Measurements from ENCODE around the gene CFAP161.

The CFAP161 gene

DNA sequence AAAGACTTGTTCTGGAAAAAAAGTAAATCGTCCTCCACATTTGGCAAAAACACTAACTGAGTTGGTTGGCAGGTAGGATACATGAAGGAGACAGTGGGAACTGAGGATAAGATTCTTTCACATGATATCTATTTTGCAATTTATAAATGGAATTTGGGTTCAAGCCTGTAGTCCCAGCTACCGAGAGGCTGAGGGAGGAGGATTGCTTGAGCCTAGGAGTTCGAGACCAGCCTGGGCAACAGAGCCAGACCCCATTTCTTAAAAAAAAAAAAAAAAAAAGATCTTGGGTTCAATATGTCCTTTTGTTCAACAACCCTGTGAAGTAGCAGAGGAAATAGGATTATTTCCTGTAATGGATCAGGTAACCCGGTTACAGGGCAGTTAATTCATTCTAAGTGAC is 35.7 kb upstream of the CFAP161 start:
- H3K9me3 Mint-ChIP-seq = no peaks in the 10 kb centered on the region

DNA sequence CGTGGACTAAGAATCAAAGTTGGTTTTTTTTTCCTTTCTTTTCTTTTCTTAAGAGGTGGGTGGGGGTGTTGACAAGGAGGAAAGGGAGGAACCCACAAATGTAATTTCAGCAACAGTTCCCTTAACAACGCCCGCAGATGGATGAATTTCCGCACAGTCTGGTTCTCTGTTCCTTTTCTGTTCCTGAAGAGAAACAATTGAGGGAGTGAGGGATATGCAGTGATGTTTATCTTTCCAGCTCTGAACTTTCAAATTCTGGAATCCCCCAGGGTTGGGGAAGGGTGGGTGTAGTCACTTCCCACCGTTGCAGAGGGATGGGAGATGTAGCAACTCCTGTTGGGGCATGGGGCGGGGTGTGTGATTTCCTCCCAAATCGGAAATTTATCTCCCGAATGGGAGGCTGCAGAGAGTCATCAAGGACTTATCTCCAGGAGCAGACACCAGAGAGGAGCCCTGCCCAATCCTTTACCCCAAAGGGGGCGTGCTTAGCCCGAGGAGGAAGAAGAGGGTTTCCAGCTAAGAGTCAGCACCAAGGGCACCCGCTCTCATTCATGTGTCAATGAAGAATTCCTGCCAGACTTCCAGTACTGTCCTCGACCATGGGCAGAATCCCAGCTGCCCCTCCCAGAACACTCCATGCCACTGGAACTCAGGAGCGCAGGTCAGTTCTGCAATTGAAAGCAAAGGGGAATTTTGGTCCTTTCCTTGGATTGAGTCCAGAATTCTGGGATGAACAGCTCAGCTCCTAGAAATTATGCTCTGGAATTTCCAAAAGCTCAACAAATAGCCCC is 35.0 kb upstream of the CFAP161 start:
- H3K27ac Mint-ChIP-seq = no peak overlapping the region
- no peaks in the 10 kb centered on the region for H3K36me3 Mint-ChIP-seq
- H3K4me3 Mint-ChIP-seq = no peak overlapping the region
- H3K4me1 Mint-ChIP-seq = no peaks in the 10 kb centered on the region
- no peak for ATAC-seq
- H3K27me3 Mint-ChIP-seq = peaks cover 88% of the 10 kb centered on the region
- H3K9me3 Mint-ChIP-seq = no peaks in the 10 kb centered on the region

More for the DNA sequence above, 35.7 kb upstream of the CFAP161 start:
- H3K27me3 Mint-ChIP-seq = peaks cover 88% of the 10 kb centered on the region
- H3K4me1 Mint-ChIP-seq = no peaks in the 10 kb centered on the region
- H3K36me3 Mint-ChIP-seq = no peaks in the 10 kb centered on the region
- no peak overlapping the region for H3K27ac Mint-ChIP-seq
- no peak overlapping the region for H3K4me3 Mint-ChIP-seq
- ATAC-seq = no peak

- H3K4me3 Mint-ChIP-seq = no peak overlapping the region
- H3K27ac Mint-ChIP-seq = no peak overlapping the region
- peaks cover 84% of the 10 kb centered on the region for H3K27me3 Mint-ChIP-seq
- peaks cover 6% of the 10 kb centered on the region for H3K4me1 Mint-ChIP-seq
- no peak for ATAC-seq
- no peaks in the 10 kb centered on the region for H3K9me3 Mint-ChIP-seq
- no peaks in the 10 kb centered on the region for H3K36me3 Mint-ChIP-seq
Measured at GRCh38 chr15:81101894-81102815, 31.9 kb upstream of the CFAP161 start.

DNA sequence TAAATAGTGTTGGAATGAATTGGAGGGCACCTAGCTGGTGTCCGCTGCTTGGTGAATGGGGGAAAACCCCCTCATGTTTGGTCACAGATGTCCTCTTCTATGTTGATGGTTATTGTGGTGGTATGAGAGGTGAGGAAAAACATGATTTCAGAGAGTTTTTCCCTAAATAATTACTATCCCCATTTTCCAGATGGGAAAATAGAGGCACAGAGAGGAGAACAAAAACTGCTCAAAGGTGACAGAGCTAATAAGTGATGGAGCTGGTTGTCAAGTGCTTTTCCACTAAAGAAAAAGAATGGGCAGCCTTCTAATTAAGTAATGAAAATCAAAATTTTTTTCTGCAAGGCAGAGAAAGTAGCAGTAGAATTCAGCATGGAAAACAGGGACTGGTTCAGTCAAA is 30.2 kb upstream of the CFAP161 start:
- Mint-ChIP-seq H3K4me3 (no peak overlapping the region), H3K27ac (no peak overlapping the region), H3K36me3 (no peaks in the 10 kb centered on the region), H3K27me3 (peaks cover 67% of the 10 kb centered on the region), H3K9me3 (no peaks in the 10 kb centered on the region), H3K4me1 (peaks cover 6% of the 10 kb centered on the region)
- no peak for ATAC-seq

- peaks cover 53% of the 10 kb centered on the region for H3K27me3 Mint-ChIP-seq
- ATAC-seq = no peak
- H3K4me1 Mint-ChIP-seq = peaks cover 6% of the 10 kb centered on the region
- no peaks in the 10 kb centered on the region for H3K9me3 Mint-ChIP-seq
- H3K36me3 Mint-ChIP-seq = no peaks in the 10 kb centered on the region
- H3K4me3 Mint-ChIP-seq = no peak overlapping the region
- H3K27ac Mint-ChIP-seq = no peak overlapping the region
Measured at GRCh38 chr15:81105545-81105944, 28.5 kb upstream of the CFAP161 start.

GRCh38 chr15:81106560-81106959 is 27.5 kb upstream of the CFAP161 start:
- Mint-ChIP-seq H3K4me1 (peaks cover 12% of the 10 kb centered on the region), H3K27me3 (peaks cover 46% of the 10 kb centered on the region), H3K27ac (no peak overlapping the region), H3K9me3 (no peaks in the 10 kb centered on the region), H3K36me3 (no peaks in the 10 kb centered on the region), H3K4me3 (no peak overlapping the region)
- ATAC-seq = no peak

DNA sequence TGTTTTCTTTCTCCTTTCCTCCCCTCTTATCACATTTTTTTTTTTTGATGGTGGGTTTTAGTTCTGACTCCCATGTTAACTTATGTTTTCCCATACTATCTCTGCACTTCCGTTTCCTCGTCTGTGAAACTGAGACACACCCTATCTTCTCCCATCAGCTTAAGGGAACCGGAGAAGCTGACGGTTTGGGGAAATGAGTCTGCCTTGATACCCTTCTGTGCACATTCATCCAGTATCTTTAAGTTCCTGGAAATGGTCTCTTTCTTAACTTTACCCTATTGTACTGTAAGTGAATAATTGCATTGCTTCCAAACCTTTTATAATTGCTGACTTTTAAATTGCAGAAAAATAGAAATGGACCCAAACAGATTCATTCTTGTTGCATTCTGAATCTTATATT is 26.2 kb upstream of the CFAP161 start:
- H3K27me3 Mint-ChIP-seq = peaks cover 33% of the 10 kb centered on the region
- no peak overlapping the region for H3K4me3 Mint-ChIP-seq
- no peaks in the 10 kb centered on the region for H3K9me3 Mint-ChIP-seq
- H3K27ac Mint-ChIP-seq = no peak overlapping the region
- H3K36me3 Mint-ChIP-seq = no peaks in the 10 kb centered on the region
- ATAC-seq = no peak
- H3K4me1 Mint-ChIP-seq = peaks cover 15% of the 10 kb centered on the region

DNA sequence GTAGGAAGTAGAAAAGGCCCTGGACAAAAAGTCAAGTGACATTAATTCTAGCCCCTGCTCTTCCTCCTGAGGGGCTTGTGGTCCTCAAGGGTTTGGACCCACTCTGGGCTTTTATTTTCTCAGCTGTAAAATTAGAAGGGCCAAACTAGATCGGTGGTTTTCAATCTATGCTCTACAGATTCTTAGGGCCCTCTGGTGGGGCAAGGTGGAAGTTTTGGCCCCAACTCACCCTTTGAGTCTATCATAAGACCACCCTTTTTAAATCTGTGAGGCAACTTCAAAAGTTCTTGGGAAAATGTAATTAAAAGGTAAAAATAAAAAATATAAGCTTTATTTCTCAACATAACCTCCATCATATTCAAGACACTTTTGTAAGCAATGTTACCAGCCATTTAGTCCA is 25.6 kb upstream of the CFAP161 start:
- Mint-ChIP-seq H3K36me3 (no peaks in the 10 kb centered on the region), H3K27ac (no peak overlapping the region), H3K4me3 (no peak overlapping the region), H3K9me3 (no peaks in the 10 kb centered on the region), H3K4me1 (peaks cover 15% of the 10 kb centered on the region), H3K27me3 (peaks cover 28% of the 10 kb centered on the region)
- ATAC-seq = no peak

GRCh38 chr15:81111018-81111417 is 23.1 kb upstream of the CFAP161 start:
- peak; percentile 32 for ATAC-seq
- H3K4me1 Mint-ChIP-seq = peaks cover 15% of the 10 kb centered on the region
- H3K27ac Mint-ChIP-seq = no peak overlapping the region
- H3K27me3 Mint-ChIP-seq = peaks cover 9% of the 10 kb centered on the region
- H3K36me3 Mint-ChIP-seq = no peaks in the 10 kb centered on the region
- H3K9me3 Mint-ChIP-seq = no peaks in the 10 kb centered on the region
- no peak overlapping the region for H3K4me3 Mint-ChIP-seq

DNA sequence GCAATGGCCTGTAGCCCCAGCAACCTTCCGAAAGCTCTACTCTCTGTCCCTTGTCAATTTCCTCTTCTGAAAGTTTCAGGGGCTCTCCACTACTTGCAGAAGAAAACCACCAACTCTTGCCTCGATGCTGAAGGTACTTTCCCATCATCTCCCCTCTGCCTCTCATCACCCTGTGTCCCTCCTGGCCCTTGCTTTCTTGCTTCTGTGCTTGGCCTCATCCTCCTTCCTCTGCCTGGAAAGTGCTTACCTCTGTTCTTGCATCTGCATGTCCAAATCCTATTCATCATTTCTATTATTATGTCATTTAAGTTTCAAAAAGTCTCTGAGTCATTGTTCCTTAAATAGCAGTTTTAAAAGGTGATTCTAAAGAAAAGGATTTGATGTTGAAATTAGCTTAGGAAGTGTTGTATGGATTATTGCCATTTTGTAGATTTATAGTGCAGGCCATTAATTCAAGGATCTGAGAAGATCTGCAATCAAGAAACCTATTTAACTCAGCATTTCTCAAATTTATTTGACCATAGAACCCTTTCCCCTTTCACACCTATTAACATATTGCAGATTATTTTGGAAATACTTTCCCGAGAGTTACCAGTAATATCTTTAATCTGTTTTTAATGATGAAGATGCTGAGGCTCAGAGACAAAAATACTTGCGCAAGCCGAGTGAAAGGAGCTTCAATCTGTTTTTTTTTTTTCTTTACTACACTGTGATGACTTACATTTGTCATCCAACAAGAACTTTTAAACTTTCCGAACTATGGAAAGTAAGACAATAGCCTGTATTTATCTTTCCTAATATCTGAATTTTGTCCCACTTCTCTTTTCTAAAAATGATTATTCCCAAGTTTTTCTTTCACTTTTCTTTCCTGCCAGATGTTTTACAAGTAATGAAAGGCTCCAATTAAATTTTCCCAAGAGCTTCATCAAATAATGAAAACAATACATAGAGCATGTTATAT is 22.3 kb upstream of the CFAP161 start:
- H3K4me1 Mint-ChIP-seq = peaks cover 9% of the 10 kb centered on the region
- H3K36me3 Mint-ChIP-seq = no peaks in the 10 kb centered on the region
- peak; percentile 95 for ATAC-seq
- H3K9me3 Mint-ChIP-seq = no peaks in the 10 kb centered on the region
- no peak overlapping the region for H3K4me3 Mint-ChIP-seq
- H3K27ac Mint-ChIP-seq = no peak overlapping the region
- peaks cover 2% of the 10 kb centered on the region for H3K27me3 Mint-ChIP-seq

- Mint-ChIP-seq H3K27ac (no peak overlapping the region), H3K36me3 (no peaks in the 10 kb centered on the region), H3K27me3 (peaks cover 12% of the 10 kb centered on the region), H3K9me3 (no peaks in the 10 kb centered on the region), H3K4me1 (peaks cover 9% of the 10 kb centered on the region), H3K4me3 (no peak overlapping the region)
- no peak for ATAC-seq
Measured at GRCh38 chr15:81113204-81113657, 20.8 kb upstream of the CFAP161 start.

- Mint-ChIP-seq H3K4me1 (peaks cover 9% of the 10 kb centered on the region), H3K27ac (no peak overlapping the region), H3K9me3 (no peaks in the 10 kb centered on the region), H3K4me3 (no peak overlapping the region), H3K36me3 (no peaks in the 10 kb centered on the region), H3K27me3 (peaks cover 12% of the 10 kb centered on the region)
- no peak for ATAC-seq
Measured at GRCh38 chr15:81113861-81114291, 20.2 kb upstream of the CFAP161 start.

GRCh38 chr15:81115054-81115939 is 18.8 kb upstream of the CFAP161 start:
- peaks cover 9% of the 10 kb centered on the region for H3K4me1 Mint-ChIP-seq
- no peak overlapping the region for H3K27ac Mint-ChIP-seq
- no peak overlapping the region for H3K4me3 Mint-ChIP-seq
- H3K27me3 Mint-ChIP-seq = peaks cover 12% of the 10 kb centered on the region
- no peaks in the 10 kb centered on the region for H3K36me3 Mint-ChIP-seq
- ATAC-seq = no peak
- H3K9me3 Mint-ChIP-seq = no peaks in the 10 kb centered on the region

GRCh38 chr15:81117136-81117535 is 16.9 kb upstream of the CFAP161 start:
- peaks cover 12% of the 10 kb centered on the region for H3K27me3 Mint-ChIP-seq
- H3K36me3 Mint-ChIP-seq = no peaks in the 10 kb centered on the region
- H3K4me1 Mint-ChIP-seq = no peaks in the 10 kb centered on the region
- no peak overlapping the region for H3K27ac Mint-ChIP-seq
- H3K9me3 Mint-ChIP-seq = peaks cover 2% of the 10 kb centered on the region
- H3K4me3 Mint-ChIP-seq = no peak overlapping the region
- ATAC-seq = no peak

All from stimulated activated memory B cell treated with anti-CD40 and anti-IgM and Interleukin-4, amounts not matched to agents 10 μg/mL and 1 μg/mL and 100 μg/mL, for 72 hours (primary cell).